Keratinocyte (primary cell): ENCODE data around the gene CBL. TPM values are rescaled to one million over a fixed set of nuclear protein-coding genes. Genes with fewer than 3 reads are reported as not detected.

ENCODE experiments used
- DNase-seq: peaks from one replicate; pipeline ENCODE4 v3.0.0-alpha.2; 2011; ENCODE audit warnings: low read depth, missing footprints, low spot score
- FAIRE-seq: peaks from 2 replicates; lab custom pipeline; 2011; peaks lifted over from hg19 to GRCh38; lab: Jason Lieb, UNC
- H2AFZ ChIP-seq: 2 replicates; pipeline ENCODE4 v1.6.0; 2012; ENCODE audit warnings: low read length, control low read depth, inconsistent platforms; ENCODE audit not compliant: control insufficient read depth
- H3K27ac ChIP-seq: 2 replicates; pipeline ENCODE4 v1.5.1; 2011; ENCODE audit warnings: low read length; ENCODE audit not compliant: control insufficient read depth, insufficient read depth
- H3K27me3 ChIP-seq: 3 replicates; pipeline ENCODE4 v1.6.0; 2011; ENCODE audit warnings: low read length; ENCODE audit not compliant: control insufficient read depth, insufficient read depth; ENCODE audit errors: extremely low read depth
- H3K36me3 ChIP-seq, 2 experiments: 2 replicates in 1 of 2; 3 replicates in 1 of 2; pipeline ENCODE4 v1.5.1; 2011; ENCODE audit warnings: low read length in 2 of 2, mild to moderate bottlenecking in 1 of 2; ENCODE audit not compliant: control insufficient read depth in 2 of 2, insufficient read depth in 2 of 2; ENCODE audit errors: extremely low read depth in 1 of 2
- H3K4me1 ChIP-seq: 3 replicates; pipeline ENCODE4 v1.5.1; 2011; ENCODE audit warnings: low read length; ENCODE audit not compliant: control insufficient read depth, insufficient read depth; ENCODE audit errors: extremely low read depth
- H3K4me2 ChIP-seq: 3 replicates; pipeline ENCODE4 v1.6.0; 2011; ENCODE audit warnings: low read depth, low read length; ENCODE audit not compliant: control insufficient read depth, insufficient read depth; ENCODE audit errors: extremely low read depth
- H3K4me3 ChIP-seq, 3 experiments: fragments of 200-600 bp in 1 of 3; sonication (generic) in 1 of 3; 2 replicates in 2 of 3; 3 replicates in 1 of 3; pipeline ENCODE4 v1.5.1; 2011 to 2016; ENCODE audit warnings: low read length in 3 of 3, mild to moderate bottlenecking in 3 of 3, control low read depth in 2 of 3, inconsistent platforms in 1 of 3, low read depth in 1 of 3, mixed read lengths in 1 of 3, mixed run types in 1 of 3, moderate library complexity in 1 of 3; ENCODE audit not compliant: control insufficient read depth in 2 of 3, insufficient read depth in 2 of 3; ENCODE audit errors: extremely low read depth in 1 of 3
- H3K79me2 ChIP-seq: 2 replicates; pipeline ENCODE4 v1.6.0; 2012; ENCODE audit warnings: low read length; ENCODE audit not compliant: control insufficient read depth, insufficient read depth
- H3K9ac ChIP-seq: 3 replicates; pipeline ENCODE4 v1.6.0; 2011; ENCODE audit warnings: low read length; ENCODE audit not compliant: control insufficient read depth, insufficient read depth; ENCODE audit errors: extremely low read depth
- H3K9me1 ChIP-seq: 3 replicates; pipeline ENCODE4 v1.6.0; 2011; ENCODE audit warnings: low read length; ENCODE audit not compliant: control insufficient read depth, insufficient read depth; ENCODE audit errors: extremely low read depth
- H3K9me3 ChIP-seq: 2 replicates; pipeline ENCODE4 v1.5.1; 2012; ENCODE audit warnings: low read depth, low read length; ENCODE audit not compliant: control insufficient read depth
- H4K20me1 ChIP-seq: 3 replicates; pipeline ENCODE4 v1.6.0; 2011; ENCODE audit warnings: low read length; ENCODE audit not compliant: control insufficient read depth, insufficient read depth; ENCODE audit errors: extremely low read depth
- CTCF ChIP-seq, 3 experiments: IDR thresholded peaks in 1 of 3; conservative IDR thresholded peaks in 1 of 3; optimal IDR thresholded peaks in 1 of 3; 2 replicates in 2 of 3; 3 replicates in 1 of 3; pipeline versions ENCODE3 to v1.5.1; 2011; ENCODE audit warnings: low read length in 3 of 3, mild to moderate bottlenecking in 3 of 3, moderate library complexity in 2 of 3, control low read depth in 1 of 3, inconsistent platforms in 1 of 3; ENCODE audit not compliant: insufficient read depth in 2 of 3; ENCODE audit errors: extremely low read depth in 1 of 3
- EZH2 ChIP-seq: IDR thresholded peaks from one replicate; pipeline ENCODE4 v1.6.1; 2012; ENCODE audit warnings: inconsistent platforms, mild to moderate bottlenecking, low read length, moderate library complexity
- dilution Hi-C: fragments of 300-500 bp; cut with MboI; formaldehyde crosslinking; loops from one replicate; pipeline ENCODE4 v1.7.0; 2020; ENCODE audit warnings: low sequenced_read_pairs; ENCODE audit not compliant: extremely low pct_ligation_motif_present
- polyA plus RNA-seq, 5 experiments: library from polyadenylated mRNA; depleted of rRNA in 3 of 5; stranded (reverse) in 3 of 5; stranded (forward) in 1 of 5; unstranded in 1 of 5; fragments of >200 nt; gene quantifications; 1 replicate in 1 of 5; 2 replicates in 3 of 5; 3 replicates in 1 of 5; pipeline versions ENCODE4 v1.2.1 to v1.2.3, GENCODE V29; 2011 to 2012; ENCODE audit warnings: missing spikeins in 2 of 5, low read depth in 1 of 5, low replicate concordance in 1 of 5

The CBL gene
- polyA plus RNA-seq, 1 donor (not counting 4 experiments of a cell fraction or from before 2014, with no cell fraction given): 14.1 TPM

GRCh38 chr11:119229288-119229672 is 23.1 kb downstream of the CBL start:
- Histone ChIP-seq H4K20me1 (no peaks in the 10 kb centered on the region), H3K9ac (no peak overlapping the region), H3K9me1 (no peaks in the 10 kb centered on the region), H3K4me2 (peak overlapping the region; percentile 54), H2AFZ (no peak overlapping the region), H3K4me1 (peaks cover 12% of the 10 kb centered on the region), H3K9me3 (no peaks in the 10 kb centered on the region), H3K79me2 (peaks cover 66% of the 10 kb centered on the region), H3K27ac (peak overlapping the region; percentile 52), H3K4me3 (no peak overlapping the region), H3K27me3 (no peaks in the 10 kb centered on the region), H3K36me3 (peaks cover 0 to 8% of the 10 kb centered on the region in 2 experiments)
- FAIRE-seq: no peak
- dilution Hi-C loops: no loop called here
- DNase-seq: no peak
- TF ChIP-seq EZH2 (no peak), CTCF (optimal IDR thresholded peaks at IDR 0.05 in 1 of 3, IDR thresholded peaks at IDR 0.05 in 1 of 3, conservative IDR thresholded peaks at IDR 0.05 in 1 of 3; ENCODE audit: extremely low read depth in 1 of 3, insufficient read depth in 2 of 3, low read length in 3 of 3) (no peak)

GRCh38 chr11:119229741-119230140 is 23.6 kb downstream of the CBL start:
- TF ChIP-seq CTCF (optimal IDR thresholded peaks at IDR 0.05 in 1 of 3, IDR thresholded peaks at IDR 0.05 in 1 of 3, conservative IDR thresholded peaks at IDR 0.05 in 1 of 3; ENCODE audit: extremely low read depth in 1 of 3, insufficient read depth in 2 of 3, low read length in 3 of 3) (no peak), EZH2 (no peak)
- H3K27me3 ChIP-seq: no peaks in the 10 kb centered on the region
- no peaks in the 10 kb centered on the region for H4K20me1 ChIP-seq
- peaks cover 12% of the 10 kb centered on the region for H3K4me1 ChIP-seq
- peak; percentile 5 for FAIRE-seq
- H3K4me2 ChIP-seq: peak overlapping the region; percentile 54
- peaks cover 0 to 8% of the 10 kb centered on the region in 2 experiments for H3K36me3 ChIP-seq
- dilution Hi-C loops: no loop called here
- no peaks in the 10 kb centered on the region for H3K9me1 ChIP-seq
- H3K9ac ChIP-seq: no peak overlapping the region
- no peak overlapping the region for H3K4me3 ChIP-seq
- H3K27ac ChIP-seq: peak overlapping the region; percentile 52
- peaks cover 64% of the 10 kb centered on the region for H3K79me2 ChIP-seq
- H2AFZ ChIP-seq: no peak overlapping the region
- no peaks in the 10 kb centered on the region for H3K9me3 ChIP-seq
- no peak for DNase-seq
